ENCODE measurements around the gene LRP1B.

DNA sequence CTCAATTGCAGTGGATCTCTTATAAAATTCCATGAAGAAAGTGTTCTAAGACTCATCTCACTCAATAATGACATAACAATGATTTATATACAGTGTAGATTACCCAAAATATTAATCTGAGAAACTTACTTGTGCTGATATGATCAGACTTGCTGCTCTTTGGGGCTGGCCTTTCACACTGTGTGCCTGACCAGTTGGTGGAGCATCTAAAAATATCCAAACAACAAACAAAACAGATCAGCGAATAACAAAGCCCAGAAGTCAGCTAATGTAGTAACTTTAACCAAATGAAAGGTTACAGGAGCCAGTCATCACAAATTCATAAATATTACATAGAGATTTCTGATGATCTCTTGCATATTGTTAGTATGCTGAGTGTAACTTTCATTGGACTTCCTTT is 1883.9 kb downstream of the LRP1B start:
- TF ChIP-seq GATA2 (IDR thresholded peaks at IDR 0.05; ENCODE audit: low read depth, low read length) (no peak), GATA3 (IDR thresholded peaks at IDR 0.05; ENCODE audit: low read depth, low read length) (no peak)
